ENCODE results near the gene SPAG9.

Gene SPAG9

DNA sequence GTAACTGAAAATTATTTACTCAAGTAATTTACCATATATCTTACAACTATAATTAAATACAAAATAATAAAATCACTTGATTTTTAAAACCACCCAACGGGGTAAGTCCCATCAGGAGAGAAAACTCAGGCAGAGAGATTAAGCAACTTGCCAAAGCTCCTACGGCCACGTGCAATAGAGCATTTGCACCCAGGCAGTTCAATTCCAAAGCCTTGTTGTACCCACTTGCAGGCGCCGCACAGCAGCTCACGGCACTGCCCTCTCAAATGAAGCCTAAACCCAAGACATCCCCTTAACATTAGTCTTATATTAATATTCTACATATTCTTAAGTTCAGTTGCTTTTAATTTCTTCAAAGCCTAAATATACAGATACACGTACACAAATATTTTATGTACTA is 75.7 kb downstream of the SPAG9 start:
- DNase-seq (ENCODE audit: extremely low spot score): no peak
- TF ChIP-seq BHLHE40 (IDR thresholded peaks at IDR 0.05; ENCODE audit: borderline replicate concordance) (no peak), NFRKB (IDR thresholded peaks at IDR 0.05) (no peak)
- CTCF ChIA-PET: interaction anchor here (0.6 kb wide), 1 partner anchor 43 kb away, joined by 3 read pairs; no protein-coding TSS in a partner anchor
- POLR2A ChIA-PET: no interaction called here

DNA sequence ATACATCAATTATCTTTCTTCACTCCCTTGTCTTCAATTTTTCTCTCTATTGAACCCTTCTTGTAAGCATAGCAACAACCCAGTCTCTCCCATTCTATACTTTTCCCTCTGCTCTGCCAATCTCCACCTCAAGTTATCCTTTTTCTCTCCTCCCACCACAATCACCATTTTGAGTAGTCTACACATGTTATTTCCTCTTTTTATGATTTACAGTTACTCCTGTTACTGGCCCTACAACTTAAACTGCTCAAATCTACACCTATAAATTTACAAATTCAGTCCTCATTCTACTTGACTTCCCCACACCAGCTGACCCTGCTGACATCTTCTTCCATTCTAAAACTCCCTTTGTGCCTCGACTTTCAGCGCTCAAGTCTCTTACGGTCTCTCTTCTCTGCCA is 84.6 kb downstream of the SPAG9 start:
- no peak for DNase-seq (ENCODE audit: extremely low spot score)
- TF ChIP-seq SP1 (IDR thresholded peaks at IDR 0.05): no peak
- POLR2A ChIA-PET: no interaction called here
- CTCF ChIA-PET: no interaction called here

DNA sequence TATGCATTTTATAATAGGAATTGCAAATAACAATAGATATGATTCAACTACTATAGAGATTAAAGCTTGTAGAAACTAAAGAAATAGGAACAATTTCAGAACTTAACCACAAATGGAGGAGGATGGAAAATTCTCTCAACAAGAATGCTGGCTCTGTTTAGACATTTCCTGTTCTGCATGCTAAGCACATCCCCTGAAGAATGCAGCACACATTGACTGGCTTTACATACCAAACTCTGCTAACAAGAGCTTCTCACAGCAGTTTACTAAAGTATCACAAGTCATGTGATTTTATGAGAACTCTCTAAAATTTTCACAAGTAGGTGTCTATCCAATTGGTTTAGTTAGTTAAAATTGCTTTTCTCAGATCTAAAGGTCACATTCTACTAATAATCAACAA is 85.2 kb downstream of the SPAG9 start:
- ChIA-PET CTCF (no interaction called here), POLR2A (no interaction called here)
- TF ChIP-seq TARDBP (IDR thresholded peaks at IDR 0.05): no peak
- no peak for TF ChIP-seq FOXK2 (IDR thresholded peaks at IDR 0.05)
- TF ChIP-seq FOXM1 (IDR thresholded peaks at IDR 0.05; ENCODE audit: borderline replicate concordance): no peak
- no peak for TF ChIP-seq HDGF (IDR thresholded peaks at IDR 0.05; ENCODE audit: borderline replicate concordance)
- TF ChIP-seq ELF4 (IDR thresholded peaks at IDR 0.05): no peak
- no peak for TF ChIP-seq FOXA1 (IDR thresholded peaks at IDR 0.05)
- TF ChIP-seq CTBP1 (IDR thresholded peaks at IDR 0.05; ENCODE audit: borderline replicate concordance): no peak
- no peak for TF ChIP-seq SP1 (IDR thresholded peaks at IDR 0.05)
- TF ChIP-seq, protein P1, sequence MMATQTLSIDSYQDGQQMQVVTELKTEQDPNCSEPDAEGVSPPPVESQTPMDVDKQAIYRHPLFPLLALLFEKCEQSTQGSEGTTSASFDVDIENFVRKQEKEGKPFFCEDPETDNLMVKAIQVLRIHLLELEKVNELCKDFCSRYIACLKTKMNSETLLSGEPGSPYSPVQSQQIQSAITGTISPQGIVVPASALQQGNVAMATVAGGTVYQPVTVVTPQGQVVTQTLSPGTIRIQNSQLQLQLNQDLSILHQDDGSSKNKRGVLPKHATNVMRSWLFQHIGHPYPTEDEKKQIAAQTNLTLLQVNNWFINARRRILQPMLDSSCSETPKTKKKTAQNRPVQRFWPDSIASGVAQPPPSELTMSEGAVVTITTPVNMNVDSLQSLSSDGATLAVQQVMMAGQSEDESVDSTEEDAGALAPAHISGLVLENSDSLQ (IDR thresholded peaks at IDR 0.05): no peak
- TF ChIP-seq L3MBTL2 (conservative IDR thresholded peaks at IDR 0.05): no peak
- TF ChIP-seq ZNF384 (IDR thresholded peaks at IDR 0.05): no peak

DNA sequence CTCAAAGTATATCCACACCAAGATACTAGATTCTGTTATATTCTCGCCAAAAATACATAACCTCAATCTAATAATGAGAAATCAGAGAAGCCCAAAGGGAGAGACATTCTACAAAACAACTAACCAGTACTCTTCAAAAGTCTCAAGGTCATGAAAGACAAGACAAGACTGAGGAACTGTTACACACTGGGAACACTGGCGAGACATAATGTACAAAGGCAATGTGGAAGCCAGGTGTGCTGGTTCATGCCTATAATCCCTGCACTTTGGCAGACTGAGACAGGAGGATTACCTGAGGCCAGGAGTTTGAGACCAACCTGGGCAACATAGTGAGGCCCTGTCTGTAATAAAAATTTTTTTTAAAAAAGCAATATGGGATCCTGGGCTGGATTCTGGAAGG is 85.9 kb downstream of the SPAG9 start:
- POLR2A ChIA-PET: no interaction called here
- TF ChIP-seq SUZ12 (IDR thresholded peaks at IDR 0.05) (no peak), FOXM1 (IDR thresholded peaks at IDR 0.05; ENCODE audit: borderline replicate concordance) (no peak), ZNF384 (IDR thresholded peaks at IDR 0.05) (no peak), NFRKB (IDR thresholded peaks at IDR 0.05) (no peak), CTBP1 (IDR thresholded peaks at IDR 0.05; ENCODE audit: borderline replicate concordance) (no peak), TARDBP (IDR thresholded peaks at IDR 0.05) (no peak), SP1 (IDR thresholded peaks at IDR 0.05) (no peak), LEF1 (IDR thresholded peaks at IDR 0.05; ENCODE audit: borderline replicate concordance) (no peak), FOXK2 (IDR thresholded peaks at IDR 0.05) (no peak), HDGF (IDR thresholded peaks at IDR 0.05; ENCODE audit: borderline replicate concordance) (no peak)
- TF ChIP-seq, protein P1 (IDR thresholded peaks at IDR 0.05): no peak
- CTCF ChIA-PET: no interaction called here

More for the DNA sequence above, 85.2 kb downstream of the SPAG9 start:
- DNase-seq (ENCODE audit: extremely low spot score): no peak

DNA sequence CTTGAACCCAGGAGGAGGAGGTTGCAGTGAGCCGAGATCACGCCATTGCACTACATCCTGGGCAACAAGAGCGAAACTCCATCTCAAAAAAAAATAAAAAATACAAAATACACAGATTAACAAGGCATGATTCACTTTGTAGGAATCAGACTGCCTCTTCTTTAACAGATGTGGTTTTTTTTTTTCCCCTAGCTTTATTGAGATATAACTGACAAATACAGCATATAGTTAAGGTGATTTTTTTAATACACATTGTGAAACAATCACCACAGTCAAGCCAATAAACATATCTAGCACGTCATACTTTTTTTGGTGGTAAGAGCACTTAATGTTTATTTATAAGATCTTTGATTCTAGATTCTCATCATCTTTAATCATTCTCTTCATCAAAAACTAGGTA is 87.8 kb downstream of the SPAG9 start:
- CTCF ChIA-PET: no interaction called here
- POLR2A ChIA-PET: no interaction called here
- TF ChIP-seq TARDBP (IDR thresholded peaks at IDR 0.05) (no peak), SUZ12 (IDR thresholded peaks at IDR 0.05) (no peak), ZNF384 (IDR thresholded peaks at IDR 0.05) (no peak), CTBP1 (IDR thresholded peaks at IDR 0.05; ENCODE audit: borderline replicate concordance) (no peak), NFRKB (IDR thresholded peaks at IDR 0.05) (no peak), FOXM1 (IDR thresholded peaks at IDR 0.05; ENCODE audit: borderline replicate concordance) (no peak), FOXK2 (IDR thresholded peaks at IDR 0.05) (no peak), FOXA1 (IDR thresholded peaks at IDR 0.05) (no peak), L3MBTL2 (conservative IDR thresholded peaks at IDR 0.05) (no peak), ELF4 (IDR thresholded peaks at IDR 0.05) (no peak), HDGF (IDR thresholded peaks at IDR 0.05; ENCODE audit: borderline replicate concordance) (no peak), LEF1 (IDR thresholded peaks at IDR 0.05; ENCODE audit: borderline replicate concordance) (no peak)
- TF ChIP-seq, protein P1 (IDR thresholded peaks at IDR 0.05): no peak
- no peak for DNase-seq (ENCODE audit: extremely low spot score)

More for the DNA sequence above, 85.9 kb downstream of the SPAG9 start:
- no peak for DNase-seq (ENCODE audit: extremely low spot score)

DNA sequence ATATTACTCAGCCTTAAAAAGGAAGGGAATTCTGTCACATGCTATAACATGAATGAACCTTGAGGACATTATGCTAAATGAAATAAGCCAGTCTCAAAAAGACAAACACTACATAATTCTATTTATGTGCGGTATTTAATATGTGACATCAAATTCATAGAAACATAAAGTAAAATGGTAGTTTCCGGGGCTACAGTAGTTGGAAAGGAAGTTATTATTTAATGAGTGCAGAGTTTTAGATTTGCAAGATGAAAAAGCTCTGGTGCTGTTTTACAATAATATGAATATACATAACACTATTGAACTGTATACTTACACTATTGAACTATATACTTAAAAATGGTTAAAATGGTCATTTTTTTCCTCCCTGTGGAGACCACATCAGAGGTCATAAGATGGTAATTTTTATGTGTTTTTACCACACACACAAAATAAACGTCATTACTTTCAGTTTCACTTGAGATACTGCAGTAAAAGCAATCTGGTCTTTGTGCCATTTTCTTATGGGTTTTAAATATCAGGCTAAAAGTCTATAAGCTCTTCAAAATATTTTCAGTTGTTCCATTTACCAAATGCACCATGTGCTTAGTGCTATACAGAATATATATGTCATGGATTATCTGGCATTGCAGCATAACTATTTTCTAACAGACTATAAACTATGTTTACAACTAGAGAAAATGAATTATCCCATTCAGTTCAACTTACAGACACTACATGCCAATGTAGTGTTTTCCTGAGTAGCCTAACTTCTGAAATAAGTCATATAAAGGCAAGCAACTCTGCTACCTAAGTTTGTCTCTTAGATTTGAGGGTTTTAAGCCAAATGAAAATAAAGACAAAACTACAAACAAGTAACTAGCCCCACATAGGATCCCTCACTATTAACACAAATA is 90.9 kb downstream of the SPAG9 start:
- DNase-seq (ENCODE audit: extremely low spot score): no peak
- ChIA-PET POLR2A (no interaction called here), CTCF (no interaction called here)
- TF ChIP-seq SP1 (IDR thresholded peaks at IDR 0.05) (no peak), HDGF (IDR thresholded peaks at IDR 0.05; ENCODE audit: borderline replicate concordance) (no peak), FOXK2 (IDR thresholded peaks at IDR 0.05) (no peak), L3MBTL2 (conservative IDR thresholded peaks at IDR 0.05) (no peak), ELF4 (IDR thresholded peaks at IDR 0.05) (no peak), TARDBP (IDR thresholded peaks at IDR 0.05) (no peak), ARNT (IDR thresholded peaks at IDR 0.05) (no peak), ZNF384 (IDR thresholded peaks at IDR 0.05) (no peak), CTBP1 (IDR thresholded peaks at IDR 0.05; ENCODE audit: borderline replicate concordance) (no peak), BHLHE40 (IDR thresholded peaks at IDR 0.05; ENCODE audit: borderline replicate concordance) (no peak), NFRKB (IDR thresholded peaks at IDR 0.05) (no peak), SUZ12 (IDR thresholded peaks at IDR 0.05) (no peak), FOXA1 (IDR thresholded peaks at IDR 0.05) (no peak)
- TF ChIP-seq, protein P1 (IDR thresholded peaks at IDR 0.05): no peak

All from HEK293T (cell line).